Uterus (tissue), 4 donors: ENCODE results near the gene PKP4. TPM values are rescaled to one million over a fixed set of nuclear protein-coding genes. Genes with fewer than 3 reads are reported as not detected.

Source experiments
- DNase-seq, 2 donors: peaks; one replicate each; pipeline ENCODE4 v3.0.0-alpha.2; 2019 to 2020
- H3K27ac ChIP-seq, 2 donors: fragments of 200-600 bp; sonication (generic); 1 replicate in 1 of 2; 2 replicates in 1 of 2; pipeline ENCODE4 v1.5.1; 2016 to 2018
- H3K27me3 ChIP-seq, 2 donors: fragments of 200-600 bp; sonication (generic); one replicate each; pipeline ENCODE4 v1.5.1; 2018 to 2019; ENCODE audit warnings: control low read depth in 1 of 2
- H3K36me3 ChIP-seq, 2 donors: fragments of 200-600 bp; sonication (generic); one replicate each; pipeline ENCODE4 v1.5.1; 2019; ENCODE audit warnings: control low read depth in 1 of 2
- H3K4me1 ChIP-seq, 2 donors: fragments of 200-600 bp; sonication (generic); one replicate each; pipeline ENCODE4 v1.5.1; 2018 to 2019; ENCODE audit warnings: control low read depth in 1 of 2
- H3K4me3 ChIP-seq, 2 donors: fragments of 200-600 bp; sonication (generic); 1 replicate in 1 of 2; 2 replicates in 1 of 2; pipeline ENCODE4 v1.5.1; 2018 to 2019; ENCODE audit warnings: mild to moderate bottlenecking in 1 of 2
- H3K9me3 ChIP-seq, 2 donors: fragments of 200-600 bp; sonication (generic); one replicate each; pipeline ENCODE4 v1.5.1; 2019; ENCODE audit warnings: control low read depth in 1 of 2
- POLR2A ChIP-seq, 2 donors: fragments of 450-650 bp; IDR thresholded peaks; one replicate each; pipeline ENCODE4 v1.6.1; 2016; ENCODE audit warnings: antibody characterized with exemption in 2 of 2, mild to moderate bottlenecking in 1 of 2, moderate library complexity in 1 of 2
- intact Hi-C: fragments of 100-400 bp; cut with DNase I; formaldehyde crosslinking; loops from one replicate; pipeline ENCODE4 v1.15.1; 2023; ENCODE audit warnings: low total_unique reads
- total RNA-seq, 4 donors: library from RNA; depleted of rRNA in 3 of 4; stranded (reverse); fragments of >200 nt in 3 of 4; gene quantifications; one replicate each; pipeline versions ENCODE4 v1.1.0 to v1.2.4, GENCODE V29; 2014 to 2023
- TF ChIP-seq, protein P1 (sequence below), 4 experiments: fragments of 200-600 bp in 2 of 4; fragments of 450-650 bp in 2 of 4; sonication (generic) in 2 of 4; IDR thresholded peaks; one replicate each; pipeline ENCODE4 v1.5.1; 2016 to 2019; ENCODE audit warnings: antibody characterized with exemption in 4 of 4, mild to moderate bottlenecking in 2 of 4, moderate library complexity in 1 of 4
- donor health status: DM: yes; HTN: yes; CAD: no.

The PKP4 gene
- total RNA-seq, 4 donors from 2014 or later: 35.6 to 122 (median 60.6) TPM

GRCh38 chr2:158561054-158561453, 104.3 kb downstream of the PKP4 start:
- H3K27ac ChIP-seq: no peak overlapping the region
- intact Hi-C loops: no loop called here
- TF ChIP-seq, protein P1, sequence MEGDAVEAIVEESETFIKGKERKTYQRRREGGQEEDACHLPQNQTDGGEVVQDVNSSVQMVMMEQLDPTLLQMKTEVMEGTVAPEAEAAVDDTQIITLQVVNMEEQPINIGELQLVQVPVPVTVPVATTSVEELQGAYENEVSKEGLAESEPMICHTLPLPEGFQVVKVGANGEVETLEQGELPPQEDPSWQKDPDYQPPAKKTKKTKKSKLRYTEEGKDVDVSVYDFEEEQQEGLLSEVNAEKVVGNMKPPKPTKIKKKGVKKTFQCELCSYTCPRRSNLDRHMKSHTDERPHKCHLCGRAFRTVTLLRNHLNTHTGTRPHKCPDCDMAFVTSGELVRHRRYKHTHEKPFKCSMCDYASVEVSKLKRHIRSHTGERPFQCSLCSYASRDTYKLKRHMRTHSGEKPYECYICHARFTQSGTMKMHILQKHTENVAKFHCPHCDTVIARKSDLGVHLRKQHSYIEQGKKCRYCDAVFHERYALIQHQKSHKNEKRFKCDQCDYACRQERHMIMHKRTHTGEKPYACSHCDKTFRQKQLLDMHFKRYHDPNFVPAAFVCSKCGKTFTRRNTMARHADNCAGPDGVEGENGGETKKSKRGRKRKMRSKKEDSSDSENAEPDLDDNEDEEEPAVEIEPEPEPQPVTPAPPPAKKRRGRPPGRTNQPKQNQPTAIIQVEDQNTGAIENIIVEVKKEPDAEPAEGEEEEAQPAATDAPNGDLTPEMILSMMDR (IDR thresholded peaks at IDR 0.05): no peak
- TF ChIP-seq POLR2A (IDR thresholded peaks at IDR 0.05): no peak
- no peaks in the 10 kb centered on the region for H3K9me3 ChIP-seq
- no peaks in the 10 kb centered on the region for H3K4me1 ChIP-seq
- no peak for DNase-seq
- H3K4me3 ChIP-seq: no peak overlapping the region
- no peaks in the 10 kb centered on the region for H3K36me3 ChIP-seq
- H3K27me3 ChIP-seq: no peaks in the 10 kb centered on the region

DNA sequence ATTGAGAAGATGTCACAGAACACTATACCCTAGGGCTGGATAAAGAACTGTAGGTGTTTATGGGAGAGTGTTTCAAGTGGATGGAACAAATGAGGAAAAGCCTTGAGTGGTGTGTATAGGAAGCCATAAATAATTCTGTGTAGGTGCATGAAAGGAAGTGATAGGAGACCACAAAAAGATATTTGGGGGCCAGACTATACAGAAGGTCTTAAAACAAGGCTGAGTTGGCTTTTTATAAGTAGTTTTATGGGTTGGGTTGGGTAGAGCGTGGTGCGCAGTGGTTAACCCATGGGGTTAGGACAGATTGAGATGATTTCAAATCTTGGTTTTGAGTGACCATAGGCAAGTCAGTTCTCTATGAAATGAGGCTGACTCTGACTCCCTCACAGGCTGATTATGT, 110.5 kb downstream of the PKP4 start:
- Histone ChIP-seq H3K9me3 (peaks cover 0 to 3% of the 10 kb centered on the region in 2 donors), H3K27ac (no peak overlapping the region), H3K4me1 (no peaks in the 10 kb centered on the region), H3K27me3 (no peaks in the 10 kb centered on the region), H3K36me3 (no peaks in the 10 kb centered on the region), H3K4me3 (no peak overlapping the region)
- no peak for TF ChIP-seq POLR2A (IDR thresholded peaks at IDR 0.05)
- TF ChIP-seq, protein P1 (IDR thresholded peaks at IDR 0.05): no peak
- DNase-seq: no peak
- intact Hi-C loops: no loop called here

DNA sequence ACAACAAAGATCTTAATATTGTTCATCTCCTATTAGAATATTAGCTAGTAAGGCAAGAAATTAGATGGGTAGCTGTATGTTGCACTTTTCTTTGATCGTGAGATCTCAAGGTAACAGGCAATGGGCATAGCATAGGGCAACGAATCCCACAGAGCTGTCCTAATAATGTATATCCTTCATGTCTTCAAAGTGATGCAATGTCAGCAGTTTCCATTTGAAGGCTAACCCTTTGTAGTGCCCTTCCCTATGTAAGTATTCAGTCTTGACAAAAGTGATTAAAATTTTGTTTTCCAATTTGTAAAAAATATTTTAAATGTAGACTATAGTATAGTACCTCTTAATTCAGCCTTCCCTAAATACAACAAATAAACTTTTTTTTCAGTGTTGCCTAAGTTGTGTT, 112.5 kb downstream of the PKP4 start:
- H3K27ac ChIP-seq: no peak overlapping the region
- H3K27me3 ChIP-seq: no peaks in the 10 kb centered on the region
- intact Hi-C loops: no loop called here
- H3K9me3 ChIP-seq: peaks cover 0 to 7% of the 10 kb centered on the region in 2 donors
- TF ChIP-seq, protein P1 (IDR thresholded peaks at IDR 0.05): no peak
- no peak for TF ChIP-seq POLR2A (IDR thresholded peaks at IDR 0.05)
- H3K4me1 ChIP-seq: no peaks in the 10 kb centered on the region
- no peak overlapping the region for H3K4me3 ChIP-seq
- no peak for DNase-seq
- no peaks in the 10 kb centered on the region for H3K36me3 ChIP-seq

DNA sequence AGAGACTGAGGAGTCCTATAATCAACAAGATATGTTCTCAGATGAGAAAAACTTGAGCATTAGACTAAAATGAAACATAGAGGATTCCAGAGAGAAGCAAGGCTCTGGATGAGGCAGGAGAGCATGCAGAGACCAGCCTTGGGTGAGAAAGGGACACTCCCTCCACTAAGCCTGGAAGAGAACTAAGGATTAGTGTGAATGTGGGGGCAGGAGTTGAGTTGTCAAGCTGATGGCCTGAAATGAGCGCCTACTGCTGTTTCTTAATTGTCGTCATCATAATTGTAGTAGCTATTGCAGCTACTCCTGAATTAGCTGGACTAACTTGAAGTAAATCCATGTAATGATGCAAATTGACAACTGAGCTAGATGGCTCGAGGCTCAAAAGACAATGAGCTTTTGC, 114.1 kb downstream of the PKP4 start:
- Histone ChIP-seq H3K4me3 (no peak overlapping the region), H3K9me3 (peaks cover 0 to 7% of the 10 kb centered on the region in 2 donors)
- TF ChIP-seq, protein P1 (IDR thresholded peaks at IDR 0.05): no peak
- no peak for TF ChIP-seq POLR2A (IDR thresholded peaks at IDR 0.05)

GRCh38 chr2:158573739-158574138, 117.0 kb downstream of the PKP4 start:
- no peak for DNase-seq
- intact Hi-C loops: no loop called here
- no peak for TF ChIP-seq POLR2A (IDR thresholded peaks at IDR 0.05)
- TF ChIP-seq, protein P1 (IDR thresholded peaks at IDR 0.05): no peak

More for the DNA sequence above, 114.1 kb downstream of the PKP4 start:
- Histone ChIP-seq H3K27ac (no peak overlapping the region), H3K27me3 (no peaks in the 10 kb centered on the region), H3K36me3 (no peaks in the 10 kb centered on the region), H3K4me1 (no peaks in the 10 kb centered on the region)
- intact Hi-C loops: no loop called here
- DNase-seq: no peak

More at GRCh38 chr2:158573739-158574138, 117.0 kb downstream of the PKP4 start:
- Histone ChIP-seq H3K4me1 (no peaks in the 10 kb centered on the region), H3K4me3 (no peak overlapping the region), H3K9me3 (peaks cover 0 to 7% of the 10 kb centered on the region in 2 donors), H3K27ac (no peak overlapping the region), H3K36me3 (no peaks in the 10 kb centered on the region), H3K27me3 (no peaks in the 10 kb centered on the region)
